CD1c-positive myeloid dendritic cell (primary cell): ENCODE data around the gene APH1A.
"Not testable (repeated sequence)": the region's sequence is repeated elsewhere in the genome, so short reads cannot be mapped to it uniquely, and the experiment has no call there.

ENCODE experiments used
- DNase-seq: peaks from one replicate; pipeline ENCODE4 v3.0.0-alpha.2; 2016; ENCODE audit errors: extremely low spot score

Gene APH1A

GRCh38 chr1:150233359-150234308 is 35.2 kb downstream of the APH1A start:
- peak; percentile 52 for DNase-seq

GRCh38 chr1:150232921-150233320 is 35.9 kb downstream of the APH1A start:
- not testable (repeated sequence) for DNase-seq

- DNase-seq, result not testable (repeated sequence)
Measured at GRCh38 chr1:150228246-150228645, 40.6 kb downstream of the APH1A start.

- DNase-seq, result no peak
Measured at GRCh38 chr1:150227228-150227627, 41.6 kb downstream of the APH1A start.

GRCh38 chr1:150226486-150226885 is 42.3 kb downstream of the APH1A start:
- no peak for DNase-seq

GRCh38 chr1:150225546-150225945 is 43.3 kb downstream of the APH1A start:
- DNase-seq, result no peak

- no peak for DNase-seq
Measured at GRCh38 chr1:150224983-150225382, 43.8 kb downstream of the APH1A start.

GRCh38 chr1:150221552-150221951 is 47.3 kb downstream of the APH1A start:
- peak; percentile 49 for DNase-seq

- not testable (repeated sequence) for DNase-seq
Measured at GRCh38 chr1:150215855-150216254, 53.0 kb downstream of the APH1A start.
